K562 (cell line): ENCODE measurements around the gene CCDC92. TPM values are rescaled to one million over a fixed set of nuclear protein-coding genes. Genes with fewer than 3 reads are reported as not detected.
A peak's percentile ranks its signal among the peaks of the same experiment; 100 is the strongest.

Source experiments
- ETV5 ChIP-seq: sonication (generic); formaldehyde crosslinking; IDR thresholded peaks from 2 replicates; pipeline ENCODE4 v1.4.0; 2020; ENCODE audit warnings: low read depth, mild to moderate bottlenecking, missing genetic modification reagents
- HES1 ChIP-seq: fragments of 450-650 bp; IDR thresholded peaks from 2 replicates; pipeline ENCODE4 v1.6.1; 2016; ENCODE audit warnings: low read depth, mild to moderate bottlenecking, moderate library complexity
- KAT7 ChIP-seq: sonication (generic); formaldehyde crosslinking; IDR thresholded peaks from 2 replicates; pipeline ENCODE4 v1.8.0; 2022; ENCODE audit warnings: missing genetic modification reagents, mild to moderate bottlenecking, borderline replicate concordance
- LEF1 ChIP-seq: fragments of 450-650 bp; IDR thresholded peaks from 2 replicates; pipeline ENCODE4 v1.6.1; 2016; ENCODE audit warnings: mild to moderate bottlenecking
- PURB ChIP-seq: sonication (generic); formaldehyde crosslinking; IDR thresholded peaks from 2 replicates; pipeline ENCODE4 v1.9.0; 2021; ENCODE audit warnings: low read depth, mild to moderate bottlenecking, missing genetic modification reagents
- RBM17 ChIP-seq: fragments of 200-400 bp; formaldehyde crosslinking; IDR thresholded peaks from 2 replicates; pipeline ENCODE4 v1.6.1; 2017; ENCODE audit warnings: low read depth, mild to moderate bottlenecking, low read length, borderline replicate concordance
- SNAPC5 ChIP-seq: fragments of 250-450 bp; sonication (Bioruptor Pico); IDR thresholded peaks from 2 replicates; pipeline ENCODE4 v1.8.0; 2021; ENCODE audit warnings: moderate library complexity, mild to moderate bottlenecking, inconsistent platforms
- TBL1XR1 ChIP-seq, 2 experiments: IDR thresholded peaks; 2 replicates each; pipeline ENCODE4 v1.6.1; 2012; ENCODE audit warnings: improper control_type of control experiment in 2 of 2, low read length in 2 of 2, mild to moderate bottlenecking in 1 of 2
- XRCC4 ChIP-seq: IDR thresholded peaks from one replicate; pipeline ENCODE4 v1.6.1; 2011; ENCODE audit not compliant: insufficient read depth, insufficient read length; ENCODE audit errors: extremely low read depth
- ZFPM2 ChIP-seq: fragments of 250-450 bp; sonication (Bioruptor Pico); IDR thresholded peaks from 2 replicates; pipeline ENCODE4 v1.5.1; 2022; ENCODE audit warnings: mild to moderate bottlenecking
- ZNF507 ChIP-seq: conservative IDR thresholded peaks from 2 replicates; pipeline ENCODE4 v1.6.1; 2017; ENCODE audit warnings: missing genetic modification characterization, missing compliant biosample characterization
- ZNF766 ChIP-seq: fragments of 200-800 bp; sonication (Bioruptor generic); conservative IDR thresholded peaks from 2 replicates; pipeline ENCODE4 v1.6.1; 2016; ENCODE audit warnings: missing genetic modification characterization, missing compliant biosample characterization
- polyA plus RNA-seq, 8 experiments: library from polyadenylated mRNA; depleted of rRNA in 4 of 8; stranded (reverse) in 5 of 8; unstranded in 3 of 8; fragments of >200 nt; fragmentation: Nextera tagmentation in 2 of 8; fragmentation: Illumina TruSeq in 1 of 8; extraction: Ambion mirVana in 2 of 8; extraction: Trizol in 1 of 8; gene quantifications; 2 replicates each; pipeline versions ENCODE4 v1.2.1 to v1.2.3, GENCODE V29; 2011 to 2014; ENCODE audit warnings: inconsistent platforms in 1 of 8, missing spikeins in 1 of 8
- total RNA-seq, 7 experiments: library from RNA; depleted of rRNA in 6 of 7; stranded (reverse); fragments of >200 nt in 6 of 7; fragmentation: Illumina TruSeq in 2 of 7; extraction: Trizol in 2 of 7; gene quantifications; 2 replicates each; pipeline versions ENCODE4 v1.2.1 to v1.2.3, GENCODE V29; 2011 to 2021; ENCODE audit warnings: low replicate concordance in 1 of 7
- TF ChIP-seq, protein P1 (sequence below), 2 experiments: fragments of 450-650 bp; formaldehyde crosslinking in 1 of 2; IDR thresholded peaks; 2 replicates each; pipeline versions ENCODE4 v1.4.0 to v1.6.1; 2014 to 2020; ENCODE audit warnings: mild to moderate bottlenecking in 2 of 2, borderline replicate concordance in 1 of 2, low read depth in 1 of 2
- TF ChIP-seq, protein P2 (sequence below): IDR thresholded peaks from 2 replicates; pipeline ENCODE4 v1.6.1; 2011; ENCODE audit warnings: borderline replicate concordance, low read depth, mild to moderate bottlenecking, moderate library complexity, low read length; ENCODE audit not compliant: insufficient read depth, poor library complexity, severe bottlenecking

The CCDC92 gene
- total and polyA plus RNA-seq, 9 of the 15 experiments (the other 6 are each of a cell fraction or from before 2014, with no cell fraction given): 0.27 to 5.9 (median 2.1) TPM

GRCh38 chr12:123967121-123967586 lies 5.5 kb downstream of the CCDC92 start (continued):
- TF ChIP-seq, protein P1, sequence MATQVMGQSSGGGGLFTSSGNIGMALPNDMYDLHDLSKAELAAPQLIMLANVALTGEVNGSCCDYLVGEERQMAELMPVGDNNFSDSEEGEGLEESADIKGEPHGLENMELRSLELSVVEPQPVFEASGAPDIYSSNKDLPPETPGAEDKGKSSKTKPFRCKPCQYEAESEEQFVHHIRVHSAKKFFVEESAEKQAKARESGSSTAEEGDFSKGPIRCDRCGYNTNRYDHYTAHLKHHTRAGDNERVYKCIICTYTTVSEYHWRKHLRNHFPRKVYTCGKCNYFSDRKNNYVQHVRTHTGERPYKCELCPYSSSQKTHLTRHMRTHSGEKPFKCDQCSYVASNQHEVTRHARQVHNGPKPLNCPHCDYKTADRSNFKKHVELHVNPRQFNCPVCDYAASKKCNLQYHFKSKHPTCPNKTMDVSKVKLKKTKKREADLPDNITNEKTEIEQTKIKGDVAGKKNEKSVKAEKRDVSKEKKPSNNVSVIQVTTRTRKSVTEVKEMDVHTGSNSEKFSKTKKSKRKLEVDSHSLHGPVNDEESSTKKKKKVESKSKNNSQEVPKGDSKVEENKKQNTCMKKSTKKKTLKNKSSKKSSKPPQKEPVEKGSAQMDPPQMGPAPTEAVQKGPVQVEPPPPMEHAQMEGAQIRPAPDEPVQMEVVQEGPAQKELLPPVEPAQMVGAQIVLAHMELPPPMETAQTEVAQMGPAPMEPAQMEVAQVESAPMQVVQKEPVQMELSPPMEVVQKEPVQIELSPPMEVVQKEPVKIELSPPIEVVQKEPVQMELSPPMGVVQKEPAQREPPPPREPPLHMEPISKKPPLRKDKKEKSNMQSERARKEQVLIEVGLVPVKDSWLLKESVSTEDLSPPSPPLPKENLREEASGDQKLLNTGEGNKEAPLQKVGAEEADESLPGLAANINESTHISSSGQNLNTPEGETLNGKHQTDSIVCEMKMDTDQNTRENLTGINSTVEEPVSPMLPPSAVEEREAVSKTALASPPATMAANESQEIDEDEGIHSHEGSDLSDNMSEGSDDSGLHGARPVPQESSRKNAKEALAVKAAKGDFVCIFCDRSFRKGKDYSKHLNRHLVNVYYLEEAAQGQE (IDR thresholded peaks at IDR 0.05; ENCODE audit: borderline replicate concordance): no peak
- TF ChIP-seq, protein P1 (CRISPR knock-in tag; IDR thresholded peaks at IDR 0.05; ENCODE audit: low read depth): no peak
- TF ChIP-seq ZNF766 (CRISPR knock-in tag): peak; percentile 43; the same call in 1 of the 2 replicates
- TF ChIP-seq TBL1XR1 (IDR thresholded peaks at IDR 0.05; ENCODE audit: low read length in 2 of 2): peak in 1 of 2 experiments; percentile 53; a peak in 1 of 4 replicates
- no peak for TF ChIP-seq PURB (CRISPR knock-in tag)
- TF ChIP-seq, protein P2, sequence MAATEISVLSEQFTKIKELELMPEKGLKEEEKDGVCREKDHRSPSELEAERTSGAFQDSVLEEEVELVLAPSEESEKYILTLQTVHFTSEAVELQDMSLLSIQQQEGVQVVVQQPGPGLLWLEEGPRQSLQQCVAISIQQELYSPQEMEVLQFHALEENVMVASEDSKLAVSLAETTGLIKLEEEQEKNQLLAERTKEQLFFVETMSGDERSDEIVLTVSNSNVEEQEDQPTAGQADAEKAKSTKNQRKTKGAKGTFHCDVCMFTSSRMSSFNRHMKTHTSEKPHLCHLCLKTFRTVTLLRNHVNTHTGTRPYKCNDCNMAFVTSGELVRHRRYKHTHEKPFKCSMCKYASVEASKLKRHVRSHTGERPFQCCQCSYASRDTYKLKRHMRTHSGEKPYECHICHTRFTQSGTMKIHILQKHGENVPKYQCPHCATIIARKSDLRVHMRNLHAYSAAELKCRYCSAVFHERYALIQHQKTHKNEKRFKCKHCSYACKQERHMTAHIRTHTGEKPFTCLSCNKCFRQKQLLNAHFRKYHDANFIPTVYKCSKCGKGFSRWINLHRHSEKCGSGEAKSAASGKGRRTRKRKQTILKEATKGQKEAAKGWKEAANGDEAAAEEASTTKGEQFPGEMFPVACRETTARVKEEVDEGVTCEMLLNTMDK: no peak
- no peak for TF ChIP-seq ZNF507
- no peak for TF ChIP-seq RBM17
- TF ChIP-seq SNAPC5 (CRISPR knock-in tag): no peak
- TF ChIP-seq HES1: peak; percentile 71; the same call in 1 of the 2 replicates
- no peak for TF ChIP-seq XRCC4
- TF ChIP-seq LEF1: 0 out of 2 replicates have a peak, but pooled peaks have one; percentile 26
- no peak for TF ChIP-seq KAT7 (CRISPR knock-in tag)
- no peak for TF ChIP-seq ETV5 (CRISPR knock-in tag)
- TF ChIP-seq ZFPM2 (CRISPR knock-in tag): no peak
